PC-9 (cell line): ENCODE data around the gene FAXDC2. TPM values are rescaled to one million over a fixed set of nuclear protein-coding genes. Genes with fewer than 3 reads are reported as not detected.
"Not testable (repeated sequence)": the region's sequence is repeated elsewhere in the genome, so short reads cannot be mapped to it uniquely, and the experiment has no call there.

ENCODE experiments used
- BruUV-seq: library from RNA; stranded (reverse); fragments of 400-500 nt; replicated peaks from 2 replicates; lab custom pipeline; 2021; lab: Mats Ljungman, UMichigan
- CTCF ChIA-PET: fragments of 300-600 bp; sonication (Branson Sonifier 250); formaldehyde crosslinking; loops from one replicate; lab custom pipeline; 2022; ENCODE audit warnings: antibody characterized with exemption; lab: Charles Lee
- POLR2A ChIA-PET: fragments of 300-600 bp; sonication (Branson Sonifier 250); formaldehyde crosslinking; loops from one replicate; lab custom pipeline; 2022; ENCODE audit warnings: antibody characterized with exemption; ENCODE audit not compliant: unreplicated experiment; lab: Charles Lee
- DNase-seq, 2 experiments: peaks; one replicate each; pipeline versions ENCODE4 v3.0.0 to v3.0.0-alpha.2; 2015 to 2022; ENCODE audit warnings: mixed read lengths in 1 of 2
- H2AFZ ChIP-seq: fragments of 200-600 bp; sonication (generic); 2 replicates; pipeline ENCODE4 v1.8.1; 2017; ENCODE audit warnings: antibody characterized with exemption
- H3F3A ChIP-seq: fragments of 200-600 bp; sonication (generic); 2 replicates; pipeline ENCODE4 v1.8.1; 2017; ENCODE audit warnings: antibody characterized with exemption, mild to moderate bottlenecking, low read depth; ENCODE audit not compliant: insufficient read depth
- H3K27ac ChIP-seq: fragments of 200-600 bp; sonication (generic); 2 replicates; pipeline ENCODE4 v1.6.1; 2016; ENCODE audit warnings: mixed run types
- H3K27me3 ChIP-seq: fragments of 200-600 bp; sonication (generic); 2 replicates; pipeline ENCODE4 v1.6.1; 2016; ENCODE audit warnings: low read depth, mixed run types; ENCODE audit not compliant: insufficient read depth
- H3K36me3 ChIP-seq: fragments of 200-600 bp; sonication (generic); 2 replicates; pipeline ENCODE4 v1.6.1; 2016; ENCODE audit warnings: low read depth, mixed run types
- H3K4me1 ChIP-seq: fragments of 200-600 bp; sonication (generic); replicated peaks from 2 replicates; pipeline ENCODE4 v1.6.1; 2016; ENCODE audit warnings: mixed run types; ENCODE audit not compliant: insufficient read depth
- H3K4me2 ChIP-seq: fragments of 200-600 bp; sonication (generic); 2 replicates; pipeline ENCODE4 v1.6.1; 2017; ENCODE audit warnings: mixed run types
- H3K4me3 ChIP-seq: fragments of 200-600 bp; sonication (generic); 2 replicates; pipeline ENCODE4 v1.6.1; 2016; ENCODE audit warnings: mixed run types
- H3K79me2 ChIP-seq: fragments of 200-600 bp; sonication (generic); 2 replicates; pipeline ENCODE4 v1.6.1; 2017; ENCODE audit warnings: low read depth, mixed run types
- H3K9me2 ChIP-seq: fragments of 200-600 bp; sonication (generic); 2 replicates; pipeline ENCODE4 v1.8.1; 2017; ENCODE audit warnings: mild to moderate bottlenecking; ENCODE audit not compliant: insufficient read depth
- H3K9me3 ChIP-seq: fragments of 200-600 bp; sonication (generic); 2 replicates; pipeline ENCODE4 v1.8.1; 2016; ENCODE audit warnings: low read depth; ENCODE audit not compliant: insufficient read depth
- H4K20me1 ChIP-seq: fragments of 200-600 bp; sonication (generic); 2 replicates; pipeline ENCODE4 v1.8.1; 2017; ENCODE audit not compliant: insufficient read depth
- CTCF ChIP-seq: fragments of 200-600 bp; sonication (generic); conservative IDR thresholded peaks from 2 replicates; pipeline ENCODE4 v1.6.1; 2017; ENCODE audit warnings: mixed run types, antibody characterized with exemption, mild to moderate bottlenecking, moderate library complexity
- EZH2 ChIP-seq: fragments of 200-600 bp; sonication (generic); IDR thresholded peaks from 2 replicates; pipeline ENCODE4 v1.8.0; 2017; ENCODE audit warnings: antibody characterized with exemption, low read depth
- intact Hi-C: fragments of 100-400 bp; cut with micrococcal nuclease; formaldehyde crosslinking; loops from one replicate; pipeline ENCODE4 v1.10.0; 2022; ENCODE audit not compliant: unreplicated experiment
- total RNA-seq: library from RNA; stranded (reverse); gene quantifications from 2 replicates; pipeline ENCODE4 v1.2.3, GENCODE V29; 2021

The FAXDC2 gene
- total RNA-seq, 1 experiment from 2014 or later: 0.70 TPM

- BruUV-seq: no TSS peak
- no peak overlapping the region for H3K4me3 ChIP-seq
- H3K27me3 ChIP-seq: no peaks in the 10 kb centered on the region
- H3K36me3 ChIP-seq: no peaks in the 10 kb centered on the region
- ChIA-PET POLR2A (no interaction called here), CTCF (no interaction called here)
- no peak overlapping the region for H3K4me2 ChIP-seq
- H3K4me1 ChIP-seq: peaks cover 11% of the 10 kb centered on the region
- intact Hi-C loops: no loop called here
- no peaks in the 10 kb centered on the region for H4K20me1 ChIP-seq
- no peaks in the 10 kb centered on the region for H3K9me2 ChIP-seq
- H3K27ac ChIP-seq: no peak overlapping the region
- DNase-seq: no peak
- H3K9me3 ChIP-seq: no peaks in the 10 kb centered on the region
- H3K79me2 ChIP-seq: no peaks in the 10 kb centered on the region
- H2AFZ ChIP-seq: no peak overlapping the region
- TF ChIP-seq CTCF (no peak), EZH2 (no peak)
- H3F3A ChIP-seq: peaks cover 10% of the 10 kb centered on the region
These were observed 14.2 kb downstream of the FAXDC2 start for GRCh38 chr5:154836225-154836624.

- CTCF ChIA-PET, H3K4me3 ChIP-seq, H3K36me3 ChIP-seq, H3K27ac ChIP-seq, H3K79me2 ChIP-seq, H3K9me3 ChIP-seq, BruUV-seq, H4K20me1 ChIP-seq, DNase-seq, POLR2A ChIA-PET, H2AFZ ChIP-seq, H3K27me3 ChIP-seq, H3K4me2 ChIP-seq, H3K9me2 ChIP-seq: not testable (repeated sequence)
- intact Hi-C loops: loop anchor here (1.0 kb wide), 1 partner anchor 23 kb away; the partner anchor contains the start of gene CNOT8
- Histone ChIP-seq H3F3A (peaks cover 11% of the 10 kb centered on the region), H3K4me1 (peaks cover 13% of the 10 kb centered on the region)
These were observed 14.7 kb downstream of the FAXDC2 start for GRCh38 chr5:154835701-154836052.

DNA sequence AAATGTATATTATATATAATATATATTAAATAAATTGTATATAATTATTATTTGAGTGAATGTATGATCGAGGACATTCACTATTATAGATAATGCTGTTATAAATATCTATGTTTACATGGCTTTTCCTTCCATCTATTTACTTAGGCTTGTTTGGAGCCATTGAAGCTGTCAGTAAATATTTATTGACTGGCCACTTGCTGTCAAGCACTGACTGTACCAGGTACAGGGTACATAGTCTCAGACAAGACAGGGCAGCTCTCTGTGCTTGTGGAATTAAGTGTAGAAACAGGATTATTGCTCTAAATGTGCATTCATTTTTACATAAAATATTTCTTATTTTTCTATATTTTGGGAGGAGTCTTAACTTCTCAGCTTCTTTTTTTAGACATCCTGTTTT, 16.4 kb downstream of the FAXDC2 start:
- BruUV-seq: no TSS peak
- no peak overlapping the region for H3K4me2 ChIP-seq
- H3K36me3 ChIP-seq: no peaks in the 10 kb centered on the region
- H3K27me3 ChIP-seq: no peaks in the 10 kb centered on the region
- intact Hi-C loops: no loop called here
- H3K27ac ChIP-seq: no peak overlapping the region
- no peaks in the 10 kb centered on the region for H3K9me3 ChIP-seq
- TF ChIP-seq EZH2 (no peak), CTCF (no peak)
- CTCF ChIA-PET: no interaction called here
- H3F3A ChIP-seq: peaks cover 28% of the 10 kb centered on the region
- peaks cover 30% of the 10 kb centered on the region for H3K4me1 ChIP-seq
- no peak overlapping the region for H3K4me3 ChIP-seq
- no peak overlapping the region for H2AFZ ChIP-seq
- no peak for DNase-seq
- POLR2A ChIA-PET: no interaction called here
- H3K79me2 ChIP-seq: no peaks in the 10 kb centered on the region
- peaks cover 8% of the 10 kb centered on the region for H4K20me1 ChIP-seq
- H3K9me2 ChIP-seq: no peaks in the 10 kb centered on the region

DNA sequence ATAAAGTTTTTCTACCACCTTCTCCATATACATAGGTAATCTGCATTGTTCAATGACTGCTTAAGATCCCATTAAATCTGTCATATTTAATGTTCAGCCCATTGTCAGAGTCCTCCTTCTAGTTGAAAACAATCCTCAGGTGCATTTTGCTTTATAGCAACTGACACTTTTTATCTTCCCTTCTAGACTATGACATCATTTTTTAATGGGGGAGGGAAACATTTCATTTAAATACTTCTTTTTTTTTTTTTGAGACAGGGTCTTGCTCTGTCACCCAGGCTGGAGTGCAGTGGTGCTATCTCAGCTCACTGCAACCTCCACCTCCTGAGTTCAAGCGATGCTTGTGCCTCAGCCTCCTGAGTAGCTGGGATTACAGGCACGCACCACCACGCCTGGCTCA, 17.6 kb downstream of the FAXDC2 start:
- intact Hi-C loops, DNase-seq, H3K36me3 ChIP-seq, POLR2A ChIA-PET, H3K4me3 ChIP-seq, H3K27ac ChIP-seq, H3K9me3 ChIP-seq, H2AFZ ChIP-seq, CTCF ChIA-PET, H4K20me1 ChIP-seq, H3K9me2 ChIP-seq, BruUV-seq, H3K4me2 ChIP-seq, H3K79me2 ChIP-seq, H3K27me3 ChIP-seq: not testable (repeated sequence)
- Histone ChIP-seq H3K4me1 (peaks cover 42% of the 10 kb centered on the region), H3F3A (peaks cover 40% of the 10 kb centered on the region)
